ENCODE results near the gene EMC8. TPM values are rescaled to one million over a fixed set of nuclear protein-coding genes. Genes with fewer than 3 reads are reported as not detected.

EMC8 gene
- total RNA-seq, 4 donors from 2014 or later, result 27.9 to 40.0 (median 31.8) TPM

GRCh38 chr16:85752511-85753420, 46.6 kb downstream of the EMC8 start:
- no peak overlapping the region for H3K27ac ChIP-seq
- WGBS, 2 donors (ENCODE audit: low coverage in 1 of 2), result 42 to 100% methylated on average over 1 to 19 of the region's 21 CpGs

GRCh38 chr16:85751698-85752501, 47.4 kb downstream of the EMC8 start:
- in situ Hi-C loops (cut with MboI; ENCODE audit: low pct_ligation_motif_present in 1 of 4, low pct_unique_long_range_greater_than_20kb in 1 of 4, low sequenced_read_pairs in 3 of 4), result no loop called here

More at GRCh38 chr16:85752511-85753420, 46.6 kb downstream of the EMC8 start:
- Histone ChIP-seq H3K36me3 (no peaks in the 10 kb centered on the region), H3K27me3 (peaks cover 58% of the 10 kb centered on the region), H3K9me3 (no peaks in the 10 kb centered on the region), H3K4me1 (peaks cover 21 to 47% (median 26%) of the 10 kb centered on the region in 4 donors), H3K4me3 (no peak overlapping the region)
- intact Hi-C loops (cut with DNase I; ENCODE audit: low total_unique reads), result no loop called here
- TF ChIP-seq POLR2AphosphoS5 (IDR thresholded peaks at IDR 0.05) (no peak), CTCF (IDR thresholded peaks at IDR 0.05) (peak in 3 of 5 experiments; percentile 9 to 20 (median 19))
- peak; percentile 46 for DNase-seq
- in situ Hi-C loops (cut with MboI; ENCODE audit: low pct_ligation_motif_present in 1 of 4, low pct_unique_long_range_greater_than_20kb in 1 of 4, low sequenced_read_pairs in 3 of 4), result no loop called here

GRCh38 chr16:85750827-85751697, 48.3 kb downstream of the EMC8 start, which contains the start of gene C16orf74:
Gene C16orf74, minus strand, starts transcription at chr16:85751096. Its CDS starts 15,879 bp downstream, at chr16:85735217.
- Histone ChIP-seq H3K27me3 (peaks cover 60% of the 10 kb centered on the region), H3K9me3 (no peaks in the 10 kb centered on the region), H3K36me3 (no peaks in the 10 kb centered on the region), H3K4me1 (peaks cover 21 to 47% (median 26%) of the 10 kb centered on the region in 4 donors), H3K4me3 (peak within 1 kb of the TSS; percentile 44 to 57 (median 49)), H3K27ac (peak within 1 kb of the TSS in 2 of 4 donors; percentile 47 to 50)
- in situ Hi-C loops (cut with MboI; ENCODE audit: low pct_ligation_motif_present in 1 of 4, low pct_unique_long_range_greater_than_20kb in 1 of 4, low sequenced_read_pairs in 3 of 4), result no loop called here
- peak; percentile 64 for DNase-seq
- intact Hi-C loops (cut with DNase I; ENCODE audit: low total_unique reads), result no loop called here
- 7% methylated on average over 60 of the region's 96 CpGs; no CpG with 5 or more reads in 1 of the 2 donors for WGBS, 2 donors (ENCODE audit: low coverage in 1 of 2)
- TF ChIP-seq EP300 (IDR thresholded peaks at IDR 0.05; ENCODE audit: low read depth) (no peak), POLR2A (IDR thresholded peaks at IDR 0.05) (no peak), POLR2AphosphoS5 (IDR thresholded peaks at IDR 0.05) (no peak), CTCF (IDR thresholded peaks at IDR 0.05) (no peak)

More at GRCh38 chr16:85751698-85752501, 47.4 kb downstream of the EMC8 start:
- TF ChIP-seq EP300 (IDR thresholded peaks at IDR 0.05; ENCODE audit: low read depth), result no peak
- TF ChIP-seq POLR2A (IDR thresholded peaks at IDR 0.05), result no peak
- no peaks in the 10 kb centered on the region for H3K9me3 ChIP-seq
- peaks cover 21 to 47% (median 26%) of the 10 kb centered on the region in 4 donors for H3K4me1 ChIP-seq
- H3K27me3 ChIP-seq, result peaks cover 62% of the 10 kb centered on the region
- 34% methylated on average over 15 of the region's 15 CpGs; no CpG with 5 or more reads in 1 of the 2 donors for WGBS, 2 donors (ENCODE audit: low coverage in 1 of 2)
- intact Hi-C loops (cut with DNase I; ENCODE audit: low total_unique reads), result no loop called here
- DNase-seq, result no peak
- H3K36me3 ChIP-seq, result no peaks in the 10 kb centered on the region
- no peak overlapping the region for H3K4me3 ChIP-seq
- peak overlapping the region in 1 of 4 donors; percentile 7 for H3K27ac ChIP-seq

DNA sequence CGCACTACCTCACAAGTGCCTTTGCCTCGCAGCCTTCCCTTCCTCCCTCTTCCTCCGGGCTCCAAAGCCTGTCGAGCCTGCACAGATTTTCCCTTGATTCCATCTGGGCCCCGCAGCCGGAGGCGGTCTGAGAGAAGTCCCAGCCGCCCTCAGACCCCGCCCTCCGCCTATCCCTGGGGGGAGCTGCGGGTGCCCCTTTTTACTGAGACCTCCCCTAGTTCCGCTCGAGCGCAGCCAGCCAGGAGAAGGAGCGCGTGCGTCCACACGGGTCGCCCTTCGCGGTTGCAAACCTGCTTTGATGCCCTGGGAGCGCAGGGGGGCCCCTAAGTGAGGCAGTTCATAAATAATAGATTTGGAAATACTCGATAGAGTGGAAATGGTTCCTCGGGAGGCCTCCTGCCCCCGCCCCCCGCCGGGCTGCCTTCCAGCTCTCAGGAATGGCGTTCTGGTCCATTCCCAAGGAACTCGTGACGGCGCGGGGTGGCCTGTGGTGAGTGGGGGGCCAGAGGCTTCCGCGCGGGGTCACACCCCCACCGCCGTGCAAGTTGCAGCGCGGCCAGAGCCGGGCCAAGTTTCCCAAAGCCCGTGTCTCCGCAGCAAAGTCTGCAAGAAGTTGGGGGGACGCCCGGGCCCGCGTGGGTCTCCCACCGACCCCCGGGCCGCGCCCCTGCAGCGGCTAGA, 49.1 kb downstream of the EMC8 start:
- Histone ChIP-seq H3K27me3 (peaks cover 57% of the 10 kb centered on the region), H3K4me1 (peaks cover 21 to 47% (median 26%) of the 10 kb centered on the region in 4 donors), H3K36me3 (no peaks in the 10 kb centered on the region), H3K27ac (peak overlapping the region in 2 of 4 donors; percentile 47 to 50), H3K4me3 (peak overlapping the region; percentile 44 to 57 (median 49)), H3K9me3 (no peaks in the 10 kb centered on the region)
- intact Hi-C loops (cut with DNase I; ENCODE audit: low total_unique reads) (no loop called here), in situ Hi-C loops (cut with MboI; ENCODE audit: low pct_ligation_motif_present in 1 of 4, low pct_unique_long_range_greater_than_20kb in 1 of 4, low sequenced_read_pairs in 3 of 4) (no loop called here)
- DNase-seq, result peak; percentile 66
- WGBS, 2 donors (ENCODE audit: low coverage in 1 of 2), result 2% methylated on average over 35 of the region's 51 CpGs; no CpG with 5 or more reads in 1 of the 2 donors
- TF ChIP-seq CTCF (IDR thresholded peaks at IDR 0.05) (no peak), POLR2A (IDR thresholded peaks at IDR 0.05) (no peak), POLR2AphosphoS5 (IDR thresholded peaks at IDR 0.05) (no peak)
